ENCODE results near the gene CALCB. TPM values are rescaled to one million over a fixed set of nuclear protein-coding genes. Genes with fewer than 3 reads are reported as not detected.

CALCB gene
- total and polyA plus RNA-seq, 2 of the 8 experiments (the other 6 are each of a cell fraction or from before 2014, with no cell fraction given) = 3.7 to 4.2 TPM

- no peak for TF ChIP-seq SRF (IDR thresholded peaks at IDR 0.05; ENCODE audit: low read depth, low read length)
- TF ChIP-seq CBX8 (IDR thresholded peaks at IDR 0.05; ENCODE audit: borderline replicate concordance, low read depth, low read length) = no peak
- no peak for TF ChIP-seq SUZ12 (IDR thresholded peaks at IDR 0.05; ENCODE audit: low read length)
These were observed 20.0 kb downstream of the CALCB start (continued) for GRCh38 chr11:15093432-15093831.
